ENCODE results near the gene SRGAP2B.
"Not testable (repeated sequence)": the region's sequence is repeated elsewhere in the genome, so short reads cannot be mapped to it uniquely, and the experiment has no call there.

- TF ChIP-seq POLR2A (IDR thresholded peaks at IDR 0.05; ENCODE audit: control extremely low read depth in 1 of 2, low read depth in 2 of 2, low read length in 2 of 2); EZH2 (IDR thresholded peaks at IDR 0.05; ENCODE audit: low read depth, low read length, severe bottlenecking); CTCF (IDR thresholded peaks at IDR 0.05; ENCODE audit: control extremely low read depth in 1 of 3, insufficient read depth in 1 of 3, low read depth in 1 of 3, low read length in 3 of 3); PHF8 (conservative IDR thresholded peaks at IDR 0.05; ENCODE audit: low read depth, low read length); CREB1 (IDR thresholded peaks at IDR 0.05); CHD1 (IDR thresholded peaks at IDR 0.05; ENCODE audit: low read depth, low read length); TCF12 (IDR thresholded peaks at IDR 0.05; ENCODE audit: low read depth, low read length); USF2 (IDR thresholded peaks at IDR 0.05; ENCODE audit: low read length); MAFK (IDR thresholded peaks at IDR 0.05; ENCODE audit: low read depth, low read length); GTF2F1 (IDR thresholded peaks at IDR 0.05; ENCODE audit: borderline replicate concordance, low read depth, low read length); RAD21 (IDR thresholded peaks at IDR 0.05 in 1 of 2, conservative IDR thresholded peaks at IDR 0.05 in 1 of 2; ENCODE audit: low read depth in 2 of 2, low read length in 2 of 2): not testable (repeated sequence)
These were observed 8.2 kb upstream of the SRGAP2B start for GRCh38 chr1:145103294-145103693.
